ENCODE results near the gene TELO2.

TELO2 gene

GRCh38 chr16:1510272-1510671 is 17.1 kb downstream of the TELO2 start:
- H3K4me3 ChIP-seq (ENCODE audit: low read depth, low read length): no peak overlapping the region
- no peak for TF ChIP-seq CTCF (IDR thresholded peaks at IDR 0.05; ENCODE audit: borderline replicate concordance, insufficient read depth, low read depth, low read length)

- H3K4me3 ChIP-seq (ENCODE audit: low read depth, low read length): no peak overlapping the region
- TF ChIP-seq CTCF (IDR thresholded peaks at IDR 0.05; ENCODE audit: borderline replicate concordance, insufficient read depth, low read depth, low read length): no peak
These were observed 17.8 kb downstream of the TELO2 start for GRCh38 chr16:1510941-1511351.

- TF ChIP-seq CTCF (IDR thresholded peaks at IDR 0.05; ENCODE audit: borderline replicate concordance, insufficient read depth, low read depth, low read length): no peak
- no peak overlapping the region for H3K4me3 ChIP-seq (ENCODE audit: low read depth, low read length)
These were observed 18.8 kb downstream of the TELO2 start for GRCh38 chr16:1511662-1512569.

- H3K4me3 ChIP-seq (ENCODE audit: low read depth, low read length): no peak overlapping the region
- no peak for TF ChIP-seq CTCF (IDR thresholded peaks at IDR 0.05; ENCODE audit: borderline replicate concordance, insufficient read depth, low read depth, low read length)
These were observed 19.6 kb downstream of the TELO2 start for GRCh38 chr16:1512774-1513173.

GRCh38 chr16:1514507-1514906 is 21.3 kb downstream of the TELO2 start:
- H3K4me3 ChIP-seq (ENCODE audit: low read depth, low read length): no peak overlapping the region
- TF ChIP-seq CTCF (IDR thresholded peaks at IDR 0.05; ENCODE audit: borderline replicate concordance, insufficient read depth, low read depth, low read length): no peak

GRCh38 chr16:1518626-1519135 is 25.5 kb downstream of the TELO2 start:
- no peak for TF ChIP-seq CTCF (IDR thresholded peaks at IDR 0.05; ENCODE audit: borderline replicate concordance, insufficient read depth, low read depth, low read length)
- no peak overlapping the region for H3K4me3 ChIP-seq (ENCODE audit: low read depth, low read length)

- no peak for TF ChIP-seq CTCF (IDR thresholded peaks at IDR 0.05; ENCODE audit: borderline replicate concordance, insufficient read depth, low read depth, low read length)
- H3K4me3 ChIP-seq (ENCODE audit: low read depth, low read length): no peak overlapping the region
These were observed 26.7 kb downstream of the TELO2 start for GRCh38 chr16:1519831-1520230.

Measured in GM12875 (cell line).